Glutamatergic neuron (in vitro differentiated cells): ENCODE measurements around the gene GYPC. TPM values are rescaled to one million over a fixed set of nuclear protein-coding genes. Genes with fewer than 3 reads are reported as not detected.

Source experiments
- DNase-seq: peaks from one replicate; pipeline ENCODE4 v3.0.0; 2022
- H3K27ac Mint-ChIP-seq: one replicate; pipeline ENCODE4 v1.8.0; 2020; ENCODE audit warnings: mild to moderate bottlenecking, mixed read lengths, inconsistent platforms; ENCODE audit not compliant: unreplicated experiment
- H3K27me3 Mint-ChIP-seq: one replicate; pipeline ENCODE4 v1.8.0; 2020; ENCODE audit warnings: mild to moderate bottlenecking, moderate library complexity, mixed read lengths, inconsistent platforms; ENCODE audit not compliant: unreplicated experiment
- H3K36me3 Mint-ChIP-seq: one replicate; pipeline ENCODE4 v1.8.0; 2020; ENCODE audit warnings: mild to moderate bottlenecking, mixed read lengths, inconsistent platforms; ENCODE audit not compliant: unreplicated experiment
- H3K4me1 Mint-ChIP-seq: one replicate; pipeline ENCODE4 v1.8.0; 2020; ENCODE audit warnings: mild to moderate bottlenecking, low read depth, mixed read lengths, inconsistent platforms; ENCODE audit not compliant: unreplicated experiment
- H3K4me3 Mint-ChIP-seq: one replicate; pipeline ENCODE4 v1.8.0; 2020; ENCODE audit warnings: mild to moderate bottlenecking, mixed read lengths, inconsistent platforms; ENCODE audit not compliant: unreplicated experiment
- H3K9me3 Mint-ChIP-seq: one replicate; pipeline ENCODE4 v1.8.0; 2020; ENCODE audit warnings: mild to moderate bottlenecking, moderate library complexity, mixed read lengths, inconsistent platforms; ENCODE audit not compliant: unreplicated experiment
- total RNA-seq: library from RNA; stranded (reverse); fragmentation: NEBNext Ultra II Directional; extraction: Animal tissue kit (Norgen Biotek cat#: 25700); gene quantifications from one replicate; pipeline ENCODE4 v1.2.1, GENCODE V29; 2021; ENCODE audit not compliant: unreplicated experiment
- TF ChIP-seq, protein P1 (sequence below): fragments of 200-600 bp; sonication (generic); IDR thresholded peaks from one replicate; pipeline ENCODE4 v1.5.0; 2021; ENCODE audit not compliant: partially characterized antibody, unreplicated experiment

Gene GYPC
- total RNA-seq, 1 donor from 2014 or later = 2.0 TPM

- H3K4me3 Mint-ChIP-seq = no peak overlapping the region
- H3K36me3 Mint-ChIP-seq = peaks cover 11% of the 10 kb centered on the region
- H3K27me3 Mint-ChIP-seq = peaks cover 5% of the 10 kb centered on the region
- H3K27ac Mint-ChIP-seq = no peak overlapping the region
- no peaks in the 10 kb centered on the region for H3K4me1 Mint-ChIP-seq
- TF ChIP-seq, protein P1, sequence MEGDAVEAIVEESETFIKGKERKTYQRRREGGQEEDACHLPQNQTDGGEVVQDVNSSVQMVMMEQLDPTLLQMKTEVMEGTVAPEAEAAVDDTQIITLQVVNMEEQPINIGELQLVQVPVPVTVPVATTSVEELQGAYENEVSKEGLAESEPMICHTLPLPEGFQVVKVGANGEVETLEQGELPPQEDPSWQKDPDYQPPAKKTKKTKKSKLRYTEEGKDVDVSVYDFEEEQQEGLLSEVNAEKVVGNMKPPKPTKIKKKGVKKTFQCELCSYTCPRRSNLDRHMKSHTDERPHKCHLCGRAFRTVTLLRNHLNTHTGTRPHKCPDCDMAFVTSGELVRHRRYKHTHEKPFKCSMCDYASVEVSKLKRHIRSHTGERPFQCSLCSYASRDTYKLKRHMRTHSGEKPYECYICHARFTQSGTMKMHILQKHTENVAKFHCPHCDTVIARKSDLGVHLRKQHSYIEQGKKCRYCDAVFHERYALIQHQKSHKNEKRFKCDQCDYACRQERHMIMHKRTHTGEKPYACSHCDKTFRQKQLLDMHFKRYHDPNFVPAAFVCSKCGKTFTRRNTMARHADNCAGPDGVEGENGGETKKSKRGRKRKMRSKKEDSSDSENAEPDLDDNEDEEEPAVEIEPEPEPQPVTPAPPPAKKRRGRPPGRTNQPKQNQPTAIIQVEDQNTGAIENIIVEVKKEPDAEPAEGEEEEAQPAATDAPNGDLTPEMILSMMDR = no peak
- H3K9me3 Mint-ChIP-seq = peaks cover 12% of the 10 kb centered on the region
- DNase-seq = no peak
These were observed 73.9 kb downstream of the GYPC start for GRCh38 chr2:126729896-126730295.

DNA sequence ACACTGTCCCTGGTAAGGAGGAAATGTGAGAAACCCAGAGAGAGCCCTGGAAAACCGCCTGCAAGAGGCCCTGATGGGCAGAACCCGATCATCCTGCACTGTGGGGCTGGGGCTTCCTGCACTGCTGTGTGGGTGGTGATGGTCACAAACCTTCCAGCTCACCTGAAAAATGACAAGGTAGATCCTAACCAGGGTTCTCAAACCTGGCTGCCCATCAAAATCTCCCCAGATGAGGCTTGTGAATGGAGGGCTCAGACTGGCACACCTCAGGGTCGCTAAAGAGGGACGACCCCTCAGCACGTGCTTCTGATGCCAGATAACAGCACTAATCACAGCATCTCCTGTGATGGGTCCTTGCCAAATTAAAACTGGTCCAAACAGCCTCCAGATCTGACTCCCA lies 74.7 kb downstream of the GYPC start:
- no peaks in the 10 kb centered on the region for H3K4me1 Mint-ChIP-seq
- H3K4me3 Mint-ChIP-seq = no peak overlapping the region
- H3K9me3 Mint-ChIP-seq = peaks cover 7% of the 10 kb centered on the region
- DNase-seq = no peak
- H3K27me3 Mint-ChIP-seq = peaks cover 5% of the 10 kb centered on the region
- peaks cover 6% of the 10 kb centered on the region for H3K36me3 Mint-ChIP-seq
- TF ChIP-seq, protein P1 = no peak
- no peak overlapping the region for H3K27ac Mint-ChIP-seq

DNA sequence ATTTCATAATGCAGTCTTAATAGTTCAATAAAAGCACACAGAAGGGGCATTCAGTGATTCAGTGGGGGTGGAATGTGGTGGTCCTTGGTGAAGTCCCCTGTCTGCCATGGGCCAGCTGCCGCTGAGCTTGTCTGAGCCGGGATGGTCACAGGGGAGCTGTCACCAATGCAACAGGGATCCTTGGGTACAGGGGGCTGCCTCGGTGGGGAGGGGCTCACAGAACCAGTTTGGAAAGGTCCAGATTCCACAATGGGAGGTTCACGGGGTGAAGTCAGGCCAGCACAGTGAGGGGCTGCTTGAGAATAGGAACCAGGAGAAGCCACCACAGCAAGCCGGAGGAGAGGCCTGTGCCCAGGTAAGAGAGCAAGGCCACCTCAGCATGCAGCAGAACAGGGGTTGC lies 75.4 kb downstream of the GYPC start:
- Mint-ChIP-seq H3K4me1 (no peaks in the 10 kb centered on the region), H3K9me3 (peaks cover 5% of the 10 kb centered on the region), H3K4me3 (no peak overlapping the region), H3K36me3 (peaks cover 6% of the 10 kb centered on the region), H3K27ac (no peak overlapping the region), H3K27me3 (peaks cover 5% of the 10 kb centered on the region)
- no peak for DNase-seq
- TF ChIP-seq, protein P1 = no peak

DNA sequence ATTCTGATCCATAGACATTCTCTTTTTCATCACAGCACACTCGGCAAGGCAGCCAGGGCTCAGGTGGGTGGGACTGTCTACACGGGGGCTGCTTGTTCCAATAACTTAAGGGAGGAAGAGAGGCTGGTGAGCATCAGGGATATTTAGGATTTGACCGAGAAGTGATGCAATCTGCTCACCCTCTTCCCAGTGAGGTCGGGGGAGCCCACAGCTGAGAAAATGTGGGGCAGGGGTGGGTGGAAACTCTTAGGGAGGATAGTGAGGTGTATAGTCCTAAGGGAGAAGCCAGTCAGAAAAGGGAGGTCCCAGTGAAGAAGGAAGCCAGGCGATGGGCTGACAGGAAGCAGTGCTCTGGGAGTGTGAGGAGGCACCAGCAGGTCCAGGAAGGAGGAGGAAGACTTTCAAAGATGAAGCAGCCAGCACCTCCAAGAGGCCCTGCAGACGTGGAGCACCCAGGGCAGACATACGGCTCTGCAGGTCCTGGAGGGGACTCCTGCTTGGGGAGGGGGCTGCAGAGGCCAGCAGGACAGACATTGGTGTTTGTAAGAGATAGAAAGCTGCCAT lies 76.8 kb downstream of the GYPC start:
- Mint-ChIP-seq H3K9me3 (peaks cover 5% of the 10 kb centered on the region), H3K27me3 (peaks cover 5% of the 10 kb centered on the region), H3K4me1 (no peaks in the 10 kb centered on the region), H3K27ac (no peak overlapping the region), H3K36me3 (peaks cover 6% of the 10 kb centered on the region), H3K4me3 (no peak overlapping the region)
- no peak for DNase-seq
- TF ChIP-seq, protein P1 = no peak

DNA sequence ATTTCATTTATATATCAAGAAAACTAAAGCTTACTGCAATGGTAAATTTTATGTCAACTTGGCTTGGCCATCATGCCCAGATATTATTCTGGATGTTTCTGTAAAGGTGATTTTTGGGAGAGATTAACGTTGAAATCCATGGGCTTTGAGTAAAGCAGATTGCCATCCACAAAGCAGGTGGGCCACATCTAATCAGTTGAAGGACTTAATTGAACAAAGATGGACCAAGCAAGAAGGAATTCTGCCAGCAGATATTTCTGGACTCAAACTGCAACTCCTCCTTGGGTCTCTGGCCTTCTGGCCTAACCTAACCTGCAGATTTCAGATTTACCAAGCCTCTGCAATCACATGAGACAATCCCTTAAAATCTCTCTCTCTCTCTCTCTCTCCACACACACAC lies 77.8 kb downstream of the GYPC start:
- no peak overlapping the region for H3K4me3 Mint-ChIP-seq
- no peak for DNase-seq
- peaks cover 5% of the 10 kb centered on the region for H3K27me3 Mint-ChIP-seq
- H3K27ac Mint-ChIP-seq = no peak overlapping the region
- H3K36me3 Mint-ChIP-seq = peaks cover 6% of the 10 kb centered on the region
- TF ChIP-seq, protein P1 = no peak
- peaks cover 5% of the 10 kb centered on the region for H3K9me3 Mint-ChIP-seq
- no peaks in the 10 kb centered on the region for H3K4me1 Mint-ChIP-seq
